Astrocyte of the spinal cord (primary cell): Measurements from ENCODE around the gene NECAB2.

ENCODE experiments used
- DNase-seq: peaks from one replicate; pipeline ENCODE4 v3.0.0; 2011; ENCODE audit warnings: low read depth, low spot score
- H3K4me3 ChIP-seq: 2 replicates; pipeline ENCODE4 v1.5.1; 2011; ENCODE audit warnings: low read depth, mild to moderate bottlenecking, low read length, moderate library complexity
- CTCF ChIP-seq: IDR thresholded peaks from 2 replicates; pipeline ENCODE4 v1.5.1; 2012; ENCODE audit warnings: low read depth, mild to moderate bottlenecking, low read length, inconsistent platforms
- in situ Hi-C: cut with HindIII; loops from 2 replicates; pipeline ENCODE4 v1.10.0; 2017; ENCODE audit warnings: low sequenced_read_pairs

The NECAB2 gene

GRCh38 chr16:83973581-83974385 lies 5.7 kb downstream of the NECAB2 start:
- in situ Hi-C loops, result no loop called here
- DNase-seq, result no peak
- no peak overlapping the region for H3K4me3 ChIP-seq
- no peak for TF ChIP-seq CTCF

DNA sequence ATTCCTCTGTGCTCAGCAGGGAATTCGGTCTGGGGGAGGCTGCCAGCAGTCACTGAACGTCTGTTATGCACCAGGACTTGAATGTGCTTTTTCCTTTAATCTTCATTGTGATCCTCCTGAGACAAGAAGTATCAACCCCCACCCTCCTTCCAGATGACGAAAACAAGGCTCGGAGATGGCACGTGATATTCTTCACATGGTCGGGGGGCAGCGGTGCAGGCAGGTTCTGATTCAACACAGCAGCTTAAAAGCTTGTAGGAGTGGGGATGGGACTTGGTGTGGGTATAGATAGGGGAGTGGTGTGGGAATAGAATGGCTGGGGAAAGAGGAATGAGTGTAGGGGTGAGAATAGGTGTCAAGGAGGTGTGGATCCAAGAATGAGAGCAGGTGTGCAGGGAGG lies 6.4 kb downstream of the NECAB2 start:
- DNase-seq, result no peak
- in situ Hi-C loops, result no loop called here

DNA sequence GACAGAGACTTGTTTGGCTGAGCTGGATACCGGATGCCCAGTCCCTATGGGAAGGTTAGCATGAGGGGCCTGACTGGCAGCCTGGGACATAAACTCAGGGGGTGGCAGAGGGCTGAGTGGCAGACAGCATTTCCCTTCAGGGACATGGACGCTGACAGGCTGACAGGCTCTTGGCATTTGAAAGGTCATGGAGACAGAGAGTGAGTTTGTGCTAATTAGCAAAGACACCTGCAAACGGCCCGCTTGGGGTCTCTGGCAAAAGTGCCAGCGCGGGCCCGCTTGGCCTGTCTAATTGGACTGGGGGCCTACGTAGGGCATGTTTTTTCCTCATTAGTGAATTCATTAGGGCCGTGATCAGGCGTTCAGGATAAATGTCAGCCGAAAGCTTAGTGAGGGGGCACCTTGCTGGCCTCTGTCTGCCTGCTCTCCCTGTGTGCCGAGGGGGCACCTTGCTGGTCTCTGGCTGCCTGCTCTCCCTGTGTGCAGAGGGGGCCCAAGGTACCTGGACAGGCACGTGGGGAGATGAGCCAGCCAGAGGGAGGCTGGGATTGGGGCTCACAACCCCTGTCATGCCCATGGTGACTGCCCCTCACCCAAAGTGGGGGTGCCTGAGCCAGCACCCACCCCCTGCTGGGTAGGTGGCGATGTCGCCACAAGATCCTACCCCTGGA lies 7.7 kb downstream of the NECAB2 start:
- no peak for TF ChIP-seq CTCF
- no peak for DNase-seq
- in situ Hi-C loops, result no loop called here

More for the DNA sequence above, 6.4 kb downstream of the NECAB2 start:
- H3K4me3 ChIP-seq, result no peak overlapping the region
- TF ChIP-seq CTCF, result no peak

DNA sequence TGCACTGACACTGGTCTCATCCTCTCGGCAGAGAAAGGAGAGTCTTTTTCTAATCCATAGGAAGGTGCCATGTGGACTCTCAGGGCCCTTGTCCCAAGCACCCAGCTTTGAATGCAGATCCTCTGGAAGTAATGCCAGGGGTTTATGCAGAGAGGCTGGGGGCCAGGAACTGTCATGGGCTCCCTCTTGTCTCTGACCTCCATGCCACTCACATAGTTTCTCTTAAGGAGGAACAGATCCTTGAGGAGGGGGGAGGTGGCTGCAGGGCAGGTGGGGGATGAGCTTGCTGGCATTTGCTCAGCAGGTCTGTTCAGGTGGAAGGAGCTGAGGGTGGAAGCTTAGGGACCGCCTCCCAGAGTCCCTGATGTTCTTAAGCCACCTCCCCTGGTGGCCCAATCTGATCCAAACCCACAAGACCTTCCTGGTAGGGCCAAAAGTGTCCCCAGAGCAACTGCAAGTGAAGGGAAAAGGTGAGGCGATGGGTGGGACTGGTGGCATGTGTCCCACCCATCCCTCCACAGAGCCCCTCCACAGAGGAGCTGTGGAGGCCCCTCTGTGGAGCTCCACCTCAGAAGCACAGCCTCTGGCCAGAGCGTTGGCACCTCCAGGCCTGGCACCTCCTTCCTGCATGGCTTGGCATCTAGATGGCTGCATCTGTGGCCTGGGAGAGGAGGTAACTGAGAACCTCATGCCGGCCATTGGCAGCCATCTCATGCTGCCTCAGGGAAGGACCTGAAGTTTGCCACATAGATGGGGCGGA lies 9.2 kb downstream of the NECAB2 start:
- TF ChIP-seq CTCF, result no peak
- in situ Hi-C loops, result no loop called here
- no peak for DNase-seq
- H3K4me3 ChIP-seq, result no peak overlapping the region

More for the DNA sequence above, 7.7 kb downstream of the NECAB2 start:
- H3K4me3 ChIP-seq, result no peak overlapping the region

- in situ Hi-C loops, result no loop called here
- DNase-seq, result no peak
- no peak for TF ChIP-seq CTCF
Observed at GRCh38 chr16:83978401-83978904, 10.4 kb downstream of the NECAB2 start.

DNA sequence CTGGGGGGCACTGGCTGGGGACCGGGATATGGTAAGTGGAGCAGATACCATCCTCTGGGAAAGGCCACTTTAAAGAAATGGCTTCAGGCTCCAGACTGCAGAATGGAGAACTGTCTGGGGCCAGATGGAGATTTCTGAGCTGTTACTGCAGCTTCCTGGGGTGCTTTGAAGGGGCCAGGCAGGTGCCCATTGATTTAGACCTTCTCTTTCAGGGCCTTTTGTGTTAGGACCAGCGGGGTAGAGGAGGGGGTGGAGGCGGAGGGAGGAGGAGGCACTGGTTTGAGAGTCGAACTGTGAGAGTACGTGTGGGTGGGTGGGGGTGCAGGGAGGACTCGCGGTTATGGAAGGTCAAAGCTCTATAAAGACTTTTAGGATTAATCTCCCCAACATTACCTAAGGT lies 11.4 kb downstream of the NECAB2 start:
- no peak for TF ChIP-seq CTCF
- H3K4me3 ChIP-seq, result no peak overlapping the region
- in situ Hi-C loops, result no loop called here
- no peak for DNase-seq

More at GRCh38 chr16:83978401-83978904, 10.4 kb downstream of the NECAB2 start:
- H3K4me3 ChIP-seq, result no peak overlapping the region
